GM21515 (cell line): ENCODE measurements around the gene SPATA22.
"Not testable (repeated sequence)": the region's sequence is repeated elsewhere in the genome, so short reads cannot be mapped to it uniquely, and the experiment has no call there.

Experiments used
- ATAC-seq: cut with Tn5 transposase; IDR thresholded peaks from one replicate; pipeline ENCODE4 v1.9.1; 2021; ENCODE audit not compliant: unreplicated experiment

Gene SPATA22, protein sequence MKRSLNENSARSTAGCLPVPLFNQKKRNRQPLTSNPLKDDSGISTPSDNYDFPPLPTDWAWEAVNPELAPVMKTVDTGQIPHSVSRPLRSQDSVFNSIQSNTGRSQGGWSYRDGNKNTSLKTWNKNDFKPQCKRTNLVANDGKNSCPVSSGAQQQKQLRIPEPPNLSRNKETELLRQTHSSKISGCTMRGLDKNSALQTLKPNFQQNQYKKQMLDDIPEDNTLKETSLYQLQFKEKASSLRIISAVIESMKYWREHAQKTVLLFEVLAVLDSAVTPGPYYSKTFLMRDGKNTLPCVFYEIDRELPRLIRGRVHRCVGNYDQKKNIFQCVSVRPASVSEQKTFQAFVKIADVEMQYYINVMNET

DNA sequence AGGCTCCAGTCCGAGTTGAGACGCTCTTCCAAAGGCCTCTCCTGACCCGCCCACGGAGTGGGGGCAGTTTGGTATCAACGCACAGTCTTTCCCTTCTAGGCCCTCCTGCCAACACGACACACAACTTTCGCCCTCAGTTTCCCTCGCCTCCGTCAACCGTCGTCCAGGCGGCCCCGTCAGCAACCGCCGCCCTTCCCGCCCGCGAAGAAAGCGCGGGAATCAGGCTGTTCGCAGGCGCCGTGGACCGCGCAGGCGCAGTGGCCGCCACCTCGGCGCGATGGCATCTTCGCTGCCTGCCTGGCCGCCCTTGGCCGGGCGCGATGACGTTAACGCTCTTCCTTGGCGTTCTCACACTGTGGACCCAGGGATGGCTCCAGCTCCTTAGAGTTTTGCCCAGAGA is at the start of gene SPATA22:
Gene SPATA22 (minus strand): TSS at position 221 of the 400 bp plus-strand sequence. CDS start 2,494 bp downstream, outside the sequence.
- ATAC-seq, result no peak

DNA sequence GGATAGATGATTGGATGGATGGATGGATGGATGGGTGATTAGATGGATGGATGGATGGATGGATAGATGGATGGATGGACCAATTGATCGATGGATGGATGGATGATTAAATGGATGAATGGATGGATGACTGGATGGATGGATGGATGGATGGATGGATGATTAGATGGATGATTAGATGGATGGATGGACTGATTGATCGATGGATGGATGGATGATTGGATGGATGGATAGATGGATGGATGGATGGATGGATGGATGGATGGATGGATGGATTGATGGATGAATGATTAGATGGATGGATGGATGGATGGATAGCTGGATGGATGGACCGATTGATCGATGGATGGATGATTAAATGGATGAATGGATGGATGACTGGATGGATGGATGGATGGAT is 47.9 kb upstream of the SPATA22 start:
- not testable (repeated sequence) for ATAC-seq

DNA sequence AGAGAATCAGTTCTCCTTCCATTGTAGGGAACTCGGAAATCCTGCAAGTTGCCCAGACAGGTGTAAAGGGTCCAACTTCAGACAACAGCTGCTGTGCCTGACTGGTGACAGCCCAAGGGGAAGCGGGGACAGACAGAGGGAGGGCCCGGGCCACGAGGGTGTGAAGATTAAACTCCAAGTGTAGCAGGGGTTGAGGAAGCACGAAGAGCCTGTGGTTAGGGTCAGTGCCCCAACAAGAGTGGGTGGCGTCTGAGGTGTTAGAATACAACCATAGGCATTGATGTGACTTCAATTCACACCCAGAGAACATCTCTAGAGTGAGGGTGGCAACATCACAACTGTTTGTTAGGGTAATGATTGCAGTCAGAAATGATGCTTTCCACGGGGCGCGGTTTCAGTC is 43.3 kb upstream of the SPATA22 start:
- ATAC-seq, result no peak

DNA sequence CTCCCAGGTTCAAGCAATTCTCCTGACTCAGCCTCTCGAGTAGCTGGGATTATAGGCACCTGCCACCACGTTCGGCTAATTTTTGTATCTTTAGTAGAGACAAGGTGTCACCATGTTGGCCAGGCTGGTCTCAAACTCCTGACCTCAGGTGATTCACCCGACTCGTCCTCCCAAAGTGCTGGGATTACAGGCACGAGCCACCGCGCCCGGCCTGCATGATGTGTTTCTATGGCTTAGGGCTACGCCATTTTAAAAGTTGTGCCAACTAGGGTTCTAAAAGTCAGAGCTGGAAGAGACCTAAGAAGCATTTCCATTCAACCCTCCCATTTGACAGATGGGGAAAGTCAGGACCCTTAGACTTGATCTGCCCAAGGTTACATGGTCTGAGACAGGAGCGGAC is 42.5 kb upstream of the SPATA22 start:
- ATAC-seq, result not testable (repeated sequence)

DNA sequence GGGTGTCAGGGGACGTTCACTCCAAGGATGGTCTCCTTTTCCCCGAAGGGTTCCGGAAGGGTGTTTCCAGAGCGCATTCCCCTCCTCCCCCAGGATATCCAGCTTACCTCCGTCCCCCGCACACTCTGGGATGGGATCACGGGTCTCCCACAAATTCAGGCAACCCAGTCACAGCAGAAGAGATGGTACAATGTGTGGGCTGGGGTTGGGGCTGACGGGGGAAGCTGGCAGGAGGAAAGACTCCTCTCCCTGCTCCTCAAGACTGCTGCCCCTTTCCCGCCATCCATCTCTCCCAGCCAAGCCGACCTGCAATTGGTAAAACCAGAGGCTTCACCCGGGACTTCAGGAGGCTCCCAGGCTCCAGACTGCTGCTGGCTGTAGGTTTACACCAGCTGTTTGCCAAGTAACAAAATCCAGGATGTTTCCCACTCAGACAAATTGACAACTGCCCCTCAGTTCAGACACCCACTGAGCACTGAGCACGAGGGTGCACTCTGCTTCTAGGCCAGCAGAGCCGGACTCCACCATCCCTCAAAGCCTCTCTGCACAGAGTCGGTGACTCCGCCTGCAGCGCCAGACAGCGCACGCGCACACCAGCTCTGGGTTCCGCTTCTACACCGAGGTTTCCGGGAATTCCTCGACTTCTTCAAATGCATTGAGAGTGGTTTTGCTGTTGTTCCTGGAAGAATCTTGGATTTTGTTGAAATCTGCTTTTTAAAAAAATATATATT is 41.9 kb upstream of the SPATA22 start:
- ATAC-seq, result no peak

DNA sequence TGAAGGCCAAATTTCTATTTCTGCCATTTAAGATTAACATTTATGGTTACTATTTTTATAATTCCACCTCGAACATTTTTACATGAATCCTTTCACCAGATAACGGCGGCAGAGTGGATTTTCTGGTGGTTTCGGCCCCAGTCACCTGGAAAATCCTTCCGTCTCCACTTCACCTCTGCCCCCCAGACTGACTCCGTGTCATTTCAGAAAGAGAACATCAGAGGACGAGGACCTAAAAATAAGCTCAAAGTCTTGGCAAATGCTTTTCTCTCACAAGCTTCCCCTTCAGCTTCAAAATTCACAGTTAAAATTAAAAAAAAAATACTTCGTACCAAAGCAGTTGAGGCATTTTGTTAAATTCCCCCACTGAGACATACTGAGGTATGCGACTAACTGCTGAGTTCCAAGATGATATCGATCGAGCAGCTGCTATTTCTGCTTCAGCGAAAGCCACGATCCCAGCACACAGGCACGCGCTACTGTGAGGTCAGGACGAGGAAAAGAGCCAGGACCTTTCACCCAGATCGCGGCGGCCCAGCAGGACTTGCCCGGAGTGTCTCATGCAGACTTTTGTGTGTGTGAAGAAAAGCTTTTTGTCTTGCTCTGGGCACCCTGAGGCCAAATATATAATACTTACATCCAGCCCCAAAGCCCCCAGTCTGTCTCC is 41.0 kb upstream of the SPATA22 start:
- no peak for ATAC-seq

DNA sequence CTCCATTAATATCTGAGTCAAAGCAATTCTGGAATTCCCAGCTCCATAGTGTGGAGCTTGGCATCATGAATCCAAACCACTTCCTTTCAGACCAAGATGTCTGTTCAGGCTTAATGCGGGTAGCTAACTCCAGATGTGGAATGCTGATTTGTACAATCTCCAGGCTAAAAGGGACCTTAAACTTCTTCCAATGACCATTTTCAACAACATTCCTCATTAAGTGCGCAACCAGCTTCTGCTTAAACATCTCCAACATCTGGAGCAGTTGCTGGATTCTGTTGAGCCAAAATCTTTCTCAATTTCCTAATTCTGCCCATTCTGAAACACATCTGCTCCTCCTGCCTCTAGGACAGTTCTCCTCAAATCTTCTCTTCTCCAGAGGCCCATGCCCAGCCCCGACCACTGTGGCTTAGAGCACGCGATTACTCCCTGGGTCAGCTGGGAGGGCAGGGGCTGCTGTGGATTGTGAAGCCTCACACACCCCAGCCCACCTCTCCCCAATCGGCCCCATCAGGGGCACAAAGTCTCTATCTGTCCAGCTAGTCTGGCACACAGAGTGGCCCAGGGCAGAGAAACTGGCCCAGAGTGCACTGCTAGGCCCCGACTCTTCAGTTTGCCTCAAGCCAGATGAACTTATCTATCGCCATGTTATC is 40.4 kb upstream of the SPATA22 start:
- no peak for ATAC-seq

DNA sequence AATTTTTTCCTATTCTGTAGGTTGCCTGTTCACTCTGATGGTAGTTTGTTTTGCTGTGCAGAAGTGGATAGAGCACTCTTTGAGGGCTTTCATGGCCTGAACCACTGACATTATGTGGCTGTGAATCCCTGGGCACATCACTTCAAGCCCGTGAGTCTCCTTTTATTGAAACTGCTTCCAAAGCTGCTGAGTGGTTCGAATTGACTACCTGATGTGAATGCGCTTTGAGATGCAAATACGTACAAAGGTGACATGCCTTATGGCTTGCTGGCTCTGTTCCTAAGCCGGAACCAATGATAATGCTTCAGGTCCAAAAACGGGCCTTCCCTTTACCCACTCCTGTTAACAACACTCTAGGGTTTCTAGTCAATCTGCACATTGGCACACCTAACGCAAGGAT is 38.5 kb upstream of the SPATA22 start:
- ATAC-seq, result no peak

DNA sequence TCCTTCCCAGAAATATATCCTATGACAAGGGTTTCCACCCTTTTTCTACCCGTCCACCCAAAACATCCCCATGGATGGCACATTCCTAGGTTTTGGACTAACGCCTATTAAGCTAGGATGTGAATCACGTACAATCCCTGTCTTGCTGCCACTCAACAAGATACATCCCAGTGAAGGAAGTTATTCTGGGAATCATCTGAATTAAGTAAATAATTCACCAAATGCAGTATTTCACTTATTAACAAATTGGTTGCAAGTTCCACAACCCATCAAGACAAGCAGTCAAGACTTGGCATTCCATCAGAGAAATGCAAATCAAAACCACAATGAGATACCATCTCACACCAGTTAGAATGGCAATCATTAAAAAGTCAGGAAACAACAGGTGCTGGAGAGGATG is 36.2 kb upstream of the SPATA22 start:
- no peak for ATAC-seq

DNA sequence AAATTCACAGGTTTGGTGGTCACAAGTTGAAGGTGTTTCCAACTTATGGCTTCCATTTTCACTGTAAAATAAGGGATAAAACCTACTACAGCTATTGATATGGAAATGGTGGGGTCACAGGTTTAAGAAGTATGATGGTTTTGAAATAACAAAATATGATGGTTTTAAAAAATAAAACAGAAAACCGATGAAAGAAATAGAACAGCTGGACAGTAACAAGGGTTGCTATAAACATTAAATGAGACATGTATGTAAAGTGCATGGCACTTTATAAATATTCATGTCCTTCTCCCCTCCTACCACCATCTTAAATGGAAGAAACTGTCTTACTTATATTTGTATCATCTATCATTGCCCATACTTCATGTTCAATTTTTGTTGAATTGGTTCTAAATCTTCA is 35.5 kb upstream of the SPATA22 start:
- ATAC-seq, result no peak

DNA sequence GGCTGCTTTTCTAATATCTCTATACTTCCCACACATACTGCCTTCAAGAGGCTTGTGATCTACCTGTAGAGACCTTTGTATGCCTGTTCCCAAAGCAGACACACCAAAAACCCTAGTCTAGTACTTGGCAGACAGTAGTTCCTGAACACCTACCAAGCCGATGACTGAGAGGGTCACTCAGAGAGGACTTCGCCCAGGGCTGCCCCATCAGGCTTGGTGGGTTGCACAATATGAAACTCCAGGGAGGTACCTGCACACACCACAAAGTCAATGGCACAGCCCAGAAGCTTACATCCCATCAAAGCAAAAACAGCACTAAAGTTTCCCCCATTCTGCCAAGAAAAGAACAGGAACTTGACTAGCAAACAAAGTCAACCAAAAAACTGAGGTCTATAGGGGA is 34.4 kb upstream of the SPATA22 start:
- ATAC-seq, result no peak

DNA sequence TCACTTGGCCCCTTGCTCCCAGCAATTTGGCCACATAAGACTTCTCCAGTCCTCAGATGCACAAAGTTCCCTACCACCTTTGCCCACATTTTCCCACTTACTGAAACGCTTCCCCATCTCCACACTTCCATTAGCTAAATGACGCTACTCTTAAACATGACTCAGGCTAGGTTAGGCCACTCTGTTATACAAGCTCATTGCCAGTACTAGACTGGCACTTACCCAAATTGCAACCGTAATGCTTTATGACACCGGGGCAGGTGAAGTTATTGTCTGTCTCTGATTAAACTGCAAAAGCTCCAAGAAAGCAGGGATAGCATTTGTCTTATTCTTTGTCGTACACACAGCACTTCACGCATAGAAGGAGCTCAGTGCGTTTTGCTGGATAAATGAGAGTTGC is 33.4 kb upstream of the SPATA22 start:
- no peak for ATAC-seq

DNA sequence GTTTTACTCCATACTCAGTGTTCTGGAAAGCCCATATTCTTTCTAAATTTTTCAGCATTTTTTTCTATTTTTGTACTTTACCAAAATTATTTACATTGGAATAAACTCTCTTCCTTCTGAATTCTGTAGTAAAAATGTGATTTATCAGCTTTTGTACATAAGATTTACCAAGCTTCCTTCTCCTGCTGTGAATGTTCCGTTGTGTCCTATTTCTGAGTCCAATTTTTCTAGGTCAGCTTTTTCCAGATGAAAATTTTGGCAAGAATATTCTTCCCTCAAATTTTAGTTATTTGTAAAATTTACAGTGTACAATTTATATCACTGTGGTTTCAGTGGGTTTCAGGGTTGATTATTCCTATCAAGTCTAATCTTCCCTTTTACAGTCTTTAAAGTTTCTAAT is 31.7 kb upstream of the SPATA22 start:
- no peak for ATAC-seq

DNA sequence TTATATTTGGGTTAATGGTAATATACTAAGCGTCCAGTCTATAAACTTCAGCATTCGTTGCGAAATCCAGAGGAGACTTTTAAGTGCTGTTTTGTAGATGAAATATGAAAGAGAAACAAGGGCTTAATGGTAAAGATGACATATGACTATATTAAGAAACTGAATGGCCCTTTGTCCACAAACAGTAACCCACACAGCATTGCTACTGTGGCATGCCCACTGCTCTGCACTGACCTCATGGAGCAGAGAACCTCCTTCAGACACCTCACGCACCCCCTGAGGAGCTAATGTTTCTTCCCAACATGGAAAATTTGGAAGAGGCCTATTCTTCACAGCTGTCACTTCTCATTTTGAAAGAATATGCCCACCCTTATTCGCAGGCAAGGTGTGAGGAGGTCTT is 30.8 kb upstream of the SPATA22 start:
- ATAC-seq, result no peak

DNA sequence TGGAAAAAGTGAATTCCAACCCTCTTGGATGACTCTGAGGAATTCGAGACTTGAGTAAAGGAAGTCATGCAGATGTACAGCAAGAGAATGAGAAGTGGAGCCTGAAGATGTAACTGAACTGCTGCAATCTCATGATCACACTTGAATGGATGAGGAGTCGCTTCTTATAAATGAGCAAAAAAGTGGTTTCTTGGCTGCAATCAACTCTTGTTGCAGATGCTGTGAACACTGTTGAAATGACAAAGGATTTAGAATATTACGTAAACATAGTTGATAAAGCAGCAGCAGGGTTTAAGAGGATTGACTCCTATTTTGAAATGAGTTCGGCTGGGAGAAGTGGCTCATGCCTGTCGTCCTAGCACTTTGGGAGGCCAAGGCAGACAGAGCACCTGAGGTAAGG is 29.7 kb upstream of the SPATA22 start:
- no peak for ATAC-seq

DNA sequence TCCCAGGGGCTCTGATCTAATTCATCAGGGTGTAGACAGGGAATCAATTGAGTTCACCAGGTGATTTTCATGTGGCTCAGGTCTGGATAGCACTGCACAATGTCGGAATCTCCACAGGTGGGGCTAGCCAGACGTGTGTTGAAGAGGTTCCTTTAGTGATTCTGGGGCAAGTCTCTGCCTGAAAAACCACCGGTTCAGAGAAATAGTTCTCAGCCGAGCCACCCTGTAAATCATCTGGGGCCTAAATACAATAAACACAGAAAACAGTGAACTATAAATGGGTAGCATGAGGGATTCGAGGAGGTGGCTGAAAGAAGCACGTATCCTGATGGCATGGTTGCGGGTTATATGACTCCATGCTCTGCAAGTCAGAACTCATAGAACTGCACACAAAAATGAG is 25.5 kb upstream of the SPATA22 start:
- ATAC-seq, result no peak

DNA sequence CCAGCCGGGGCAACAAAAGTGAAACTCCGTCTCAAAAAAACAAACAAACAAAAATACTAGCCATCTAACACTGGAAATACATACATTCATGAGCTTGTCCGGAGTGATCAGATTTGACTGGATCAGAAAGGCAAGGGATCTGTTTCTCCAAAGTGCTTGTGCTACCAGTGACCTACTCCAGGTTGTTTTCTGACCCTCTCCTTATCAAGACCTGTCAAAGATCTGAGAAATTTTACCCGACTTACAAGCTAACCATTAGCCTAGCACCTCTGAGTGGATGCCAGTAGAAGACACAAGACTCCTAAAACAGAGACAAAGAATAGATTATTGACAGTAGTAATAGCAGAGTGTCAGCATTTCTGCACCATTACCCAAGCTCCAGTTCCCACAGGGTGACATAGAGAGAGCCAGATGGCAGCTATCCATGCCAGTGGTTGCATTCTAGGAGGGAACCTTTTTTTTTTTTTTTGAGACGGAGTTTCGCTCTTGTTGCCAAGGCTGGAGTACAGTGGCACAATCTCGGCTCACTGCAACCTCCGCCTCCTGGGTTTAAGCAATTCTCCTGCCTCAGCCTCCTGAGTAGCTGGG is 14.0 kb upstream of the SPATA22 start:
- ATAC-seq, result no peak

DNA sequence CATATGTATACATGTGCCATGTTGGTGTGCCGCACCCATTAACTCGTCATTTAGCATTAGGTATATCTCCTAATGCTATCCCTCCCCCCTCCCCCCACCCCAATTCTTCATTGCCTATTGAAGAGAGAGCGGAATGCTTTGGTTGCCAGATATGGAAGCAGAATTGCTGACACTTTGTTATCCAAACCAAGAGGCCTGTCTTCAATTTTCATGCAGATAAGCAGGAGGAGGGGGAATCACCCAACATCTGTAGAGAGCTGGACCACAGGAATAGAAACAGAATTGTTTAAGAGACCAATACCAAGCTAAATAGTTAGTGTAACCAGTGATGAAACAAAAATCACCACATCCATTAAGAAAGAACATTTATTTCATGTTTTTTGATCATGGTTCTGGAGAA is 11.2 kb upstream of the SPATA22 start:
- no peak for ATAC-seq

DNA sequence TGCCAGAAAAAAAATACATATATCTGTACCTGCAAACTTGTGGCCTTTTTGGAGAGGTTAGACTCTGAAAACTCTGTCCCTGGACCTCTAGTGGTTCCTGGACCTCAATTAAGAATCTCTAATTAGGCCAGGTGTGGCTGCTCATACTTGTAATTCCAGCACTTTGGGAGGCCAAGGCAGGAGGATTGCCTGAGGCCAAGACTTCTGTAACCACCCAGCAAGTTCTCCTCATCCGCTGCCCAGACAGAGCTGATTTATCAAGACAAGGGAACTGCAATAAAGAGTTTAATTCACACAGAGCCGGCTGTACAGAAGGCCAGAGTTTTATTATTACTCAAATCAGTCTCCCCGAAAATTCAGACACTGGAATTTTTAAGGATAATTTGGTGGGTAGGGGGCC is 8.4 kb upstream of the SPATA22 start:
- no peak for ATAC-seq

DNA sequence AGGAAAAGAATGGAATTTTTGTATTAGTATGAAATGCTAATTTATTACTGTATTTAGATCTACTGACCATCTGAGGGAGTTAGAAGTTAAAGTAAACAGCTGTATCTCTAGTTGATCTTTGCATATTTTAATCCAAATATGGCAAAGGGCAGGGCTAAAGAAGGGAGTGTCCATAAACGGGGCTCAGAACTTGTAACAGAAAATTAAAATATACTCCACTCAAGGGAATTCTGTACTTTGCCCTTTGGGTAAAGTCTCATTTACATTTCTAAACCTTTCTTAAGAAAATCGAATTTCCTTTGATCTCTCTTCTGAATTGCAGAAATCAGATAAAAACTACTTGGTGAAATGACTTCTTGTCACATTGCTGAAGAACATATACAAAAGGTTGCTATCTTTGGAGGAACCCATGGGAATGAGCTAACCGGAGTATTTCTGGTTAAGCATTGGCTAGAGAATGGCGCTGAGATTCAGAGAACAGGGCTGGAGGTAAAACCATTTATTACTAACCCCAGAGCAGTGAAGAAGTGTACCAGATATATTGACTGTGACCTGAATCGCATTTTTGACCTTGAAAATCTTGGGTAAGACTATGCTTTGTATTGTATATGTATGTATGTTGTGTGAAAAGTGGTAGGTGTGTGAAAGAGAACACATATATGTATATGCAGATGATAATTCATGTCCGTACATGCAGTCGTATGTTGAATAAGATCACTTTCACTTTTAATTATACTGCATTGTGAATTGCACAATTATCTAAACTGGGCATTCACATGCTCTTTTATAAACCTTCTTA is 4.4 kb upstream of the SPATA22 start, which contains the start of gene ASPA:
Gene ASPA (plus strand): TSS at position 186 of the 799 bp plus-strand sequence. CDS start 163 bp downstream, at position 349.
- ATAC-seq, result no peak
